Stimulated activated CD8-positive, alpha-beta memory T cell treated with anti-CD3 and anti-CD28 coated beads, Interleukin-4, amount 100 ng/mL, for 48 hours (primary cell): ENCODE results near the gene KIF16B.

Experiments
- DNase-seq: peaks from one replicate; pipeline ENCODE4 v3.0.0-alpha.2; 2020

Gene KIF16B

DNA sequence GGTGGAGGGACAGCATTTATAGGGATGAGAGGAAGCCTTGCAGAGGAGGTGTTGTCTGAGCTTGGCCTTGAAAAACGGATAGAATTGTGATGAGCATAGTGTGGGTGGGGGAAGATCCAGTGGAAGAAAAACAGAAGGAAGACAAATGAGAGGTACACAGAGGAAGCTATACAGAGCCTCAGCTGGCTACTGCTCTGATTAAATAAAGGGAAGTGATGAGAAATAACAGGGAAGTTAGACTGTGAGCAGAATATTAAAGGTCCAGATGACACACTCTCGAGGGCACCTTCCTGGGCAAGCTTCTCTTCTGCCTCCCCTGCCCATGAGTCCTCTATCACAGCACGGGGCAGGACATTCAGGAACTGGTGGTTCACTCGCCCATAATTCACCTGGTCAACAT is 182.3 kb downstream of the KIF16B start:
- no peak for DNase-seq

DNA sequence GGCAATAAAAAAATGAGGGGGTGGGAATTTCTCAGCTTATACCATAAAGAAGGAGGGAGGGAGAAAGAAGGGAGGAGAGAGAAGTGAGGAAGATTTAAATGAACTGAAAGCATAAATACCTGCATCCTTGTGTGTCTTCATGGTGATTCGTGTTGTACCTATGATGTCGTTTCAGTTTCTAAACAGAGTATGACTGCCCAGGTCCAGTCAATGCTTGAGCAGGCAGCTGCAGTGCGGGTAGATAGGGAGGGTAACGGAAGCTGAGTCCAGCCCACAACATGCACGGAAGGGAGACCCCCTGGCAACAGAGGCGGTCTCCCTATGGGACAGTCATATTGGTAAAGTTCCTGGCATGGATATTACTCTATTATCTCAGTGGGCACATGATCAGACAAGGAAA is 184.5 kb downstream of the KIF16B start:
- no peak for DNase-seq

DNA sequence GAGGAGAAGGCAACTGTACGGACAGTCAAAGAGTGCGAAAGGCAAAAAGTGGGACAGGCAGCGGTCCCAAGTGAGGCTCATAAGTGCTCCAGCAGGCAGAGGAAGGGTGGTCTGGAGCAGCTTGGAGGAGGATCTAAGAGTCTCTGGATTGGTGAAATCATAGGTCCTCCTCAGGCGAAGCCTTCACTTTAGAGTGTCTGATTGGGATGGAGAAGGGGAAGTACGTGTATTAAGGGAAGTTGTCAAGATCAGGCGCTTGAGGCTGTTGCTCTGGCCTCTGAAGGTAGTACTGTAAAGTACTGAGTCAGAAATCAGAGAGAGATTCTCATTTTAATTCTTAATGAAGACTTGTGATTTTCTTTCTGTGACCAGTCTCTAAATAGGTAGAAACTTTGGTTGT is 185.6 kb downstream of the KIF16B start:
- no peak for DNase-seq

DNA sequence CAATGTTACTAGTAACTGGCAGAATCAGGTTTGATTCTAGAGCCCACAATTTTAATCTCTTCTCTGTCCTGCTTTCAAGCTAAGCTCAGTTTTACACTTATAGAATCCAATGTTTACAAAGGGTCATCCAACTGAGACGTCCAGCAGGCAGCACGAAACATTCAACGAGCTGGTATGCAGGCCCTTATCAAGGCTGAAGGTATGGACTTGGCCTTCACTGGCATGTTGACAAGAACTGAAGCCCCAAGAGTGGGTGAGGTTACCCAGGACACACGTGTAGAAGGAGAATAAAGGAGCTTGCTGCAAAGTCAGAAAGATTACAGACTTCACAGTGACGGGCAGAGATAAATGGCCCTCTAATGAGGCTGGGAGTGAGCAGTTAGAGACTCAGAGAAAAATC is 187.4 kb downstream of the KIF16B start:
- DNase-seq, result no peak

DNA sequence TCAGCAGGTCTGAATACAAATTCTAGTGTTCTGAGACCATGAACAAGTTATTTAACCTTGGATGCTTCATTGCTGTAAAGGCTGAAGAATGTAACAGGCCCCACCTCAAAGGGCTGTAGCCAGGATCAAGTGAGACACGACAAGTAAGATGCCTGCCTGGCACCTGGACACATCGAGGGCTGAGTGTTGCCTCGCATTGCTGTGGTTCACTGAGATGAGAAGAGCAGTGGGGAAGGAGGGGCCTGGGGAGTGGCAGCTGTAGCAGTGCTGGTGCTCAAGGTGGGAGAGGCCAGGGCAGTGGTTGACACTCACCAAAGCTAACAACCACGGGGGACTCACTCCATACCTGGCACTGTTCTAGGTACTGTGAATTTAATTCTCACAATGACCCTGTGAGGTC is 187.8 kb downstream of the KIF16B start:
- no peak for DNase-seq

DNA sequence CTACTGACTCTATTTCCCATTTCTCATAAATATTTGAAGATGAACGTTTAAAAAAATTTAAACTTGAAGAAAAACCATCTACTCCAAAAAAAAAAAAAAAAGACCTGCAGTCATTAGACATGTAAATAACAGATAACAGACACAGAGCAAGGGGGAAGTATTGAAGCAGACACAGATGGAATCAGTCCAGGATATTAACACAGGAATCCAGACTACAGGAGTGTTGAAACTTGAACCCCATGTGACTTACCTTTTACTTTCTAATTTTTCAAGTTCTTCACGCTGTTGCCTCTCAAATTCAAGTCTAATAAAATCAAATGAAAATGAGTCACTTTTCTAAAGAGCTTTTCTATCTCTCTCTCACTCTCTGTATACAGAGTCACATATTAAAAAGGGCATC is 191.8 kb downstream of the KIF16B start:
- no peak for DNase-seq

DNA sequence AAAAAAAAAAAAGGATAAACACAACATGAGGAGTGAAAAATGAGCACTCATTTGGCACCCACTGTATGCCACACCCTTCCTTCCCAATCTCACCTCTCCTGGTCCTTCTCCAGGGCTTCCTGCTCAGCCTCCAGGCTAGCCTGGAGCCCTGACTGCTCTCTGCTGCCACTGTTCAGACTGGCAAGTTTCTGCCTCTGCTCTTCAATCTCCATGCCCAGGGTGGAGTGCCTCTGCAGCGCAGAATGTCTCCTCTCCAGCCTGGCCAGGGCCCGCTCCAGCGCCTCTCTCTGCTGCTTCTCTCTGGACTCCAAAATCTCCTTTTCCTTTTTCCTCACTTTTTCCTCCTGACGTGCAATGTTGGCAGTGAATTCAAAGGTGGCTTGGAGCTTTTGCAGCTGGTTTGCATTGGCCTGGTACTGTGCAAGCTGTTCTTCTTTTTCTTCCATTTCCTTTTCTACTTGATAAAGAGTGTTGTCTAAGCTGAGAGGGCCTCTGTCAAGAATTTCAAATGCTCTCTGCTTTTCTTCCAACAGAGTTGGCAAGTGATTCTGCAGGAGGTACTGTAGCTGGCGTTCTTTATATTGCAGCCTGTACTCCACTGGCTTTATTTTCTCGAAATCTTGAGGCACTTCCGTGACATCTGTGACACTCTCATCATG is 194.4 kb downstream of the KIF16B start:
- no peak for DNase-seq

DNA sequence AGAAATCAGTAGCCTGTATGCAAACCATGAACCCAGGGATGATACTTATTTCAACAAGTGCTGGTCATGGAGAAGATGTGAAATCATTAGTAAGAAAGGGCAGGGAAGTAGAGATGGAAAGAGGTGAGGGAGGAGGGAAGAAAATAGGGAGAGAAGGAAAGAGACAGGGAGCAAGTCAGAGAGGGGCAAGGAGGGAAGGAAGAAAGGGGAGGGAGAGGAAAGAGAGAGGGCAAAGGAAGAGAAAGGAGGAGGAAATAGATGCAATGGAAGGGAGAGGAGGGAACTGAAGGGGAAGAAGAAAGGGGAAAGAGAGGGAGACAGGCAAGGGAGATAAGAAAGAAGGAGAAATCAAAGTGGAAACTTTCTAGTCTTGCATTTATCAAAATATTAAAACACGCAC is 195.1 kb downstream of the KIF16B start:
- DNase-seq, result no peak

DNA sequence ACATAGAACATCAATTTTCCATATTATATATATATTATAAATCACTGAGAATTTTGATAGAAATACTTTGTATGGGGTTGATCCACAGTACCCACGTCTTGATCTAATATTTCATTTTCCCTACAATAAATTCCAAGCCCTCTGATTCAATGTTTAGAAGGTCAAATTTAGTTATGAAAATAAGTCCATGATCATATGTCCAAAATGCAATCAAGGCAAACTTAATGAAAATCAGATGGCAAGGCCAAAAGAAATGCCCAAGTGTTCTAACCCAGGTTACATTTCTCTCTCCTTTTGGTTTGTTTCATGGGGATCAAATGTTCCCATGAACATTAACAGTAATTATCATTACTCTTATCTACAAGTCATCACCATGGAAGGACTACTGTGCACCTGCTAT is 203.8 kb downstream of the KIF16B start:
- no peak for DNase-seq

DNA sequence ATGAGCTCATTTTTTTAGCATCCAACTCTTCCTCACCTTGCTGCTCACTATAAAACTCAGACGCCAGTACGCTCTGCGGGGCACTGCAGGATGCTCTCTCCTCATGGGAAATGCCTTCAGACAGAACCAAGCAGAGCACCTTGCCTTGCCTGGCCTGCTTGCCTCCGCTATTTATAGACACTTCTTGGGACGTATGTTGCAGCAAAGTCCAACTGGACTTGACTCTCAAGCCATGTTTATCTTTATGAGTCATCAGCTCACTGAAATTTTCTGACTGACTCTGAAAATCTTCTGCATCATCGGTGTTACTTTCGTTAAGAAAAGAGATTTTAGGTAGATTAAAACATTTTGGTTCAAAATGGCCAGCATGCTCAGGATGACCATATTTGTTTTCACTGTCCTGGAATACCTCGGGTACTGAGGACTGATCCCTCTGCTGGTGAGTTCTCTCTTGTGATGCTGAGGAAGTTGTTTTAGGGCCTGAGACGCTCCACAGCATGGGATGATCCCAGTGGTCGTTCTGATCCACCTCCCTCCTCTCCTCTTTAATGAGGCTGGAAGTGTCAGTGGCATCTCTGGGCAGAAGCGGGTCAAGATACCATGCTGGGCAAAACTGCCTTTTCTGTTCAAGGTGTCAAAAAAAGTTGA is 204.5 kb downstream of the KIF16B start:
- no peak for DNase-seq

DNA sequence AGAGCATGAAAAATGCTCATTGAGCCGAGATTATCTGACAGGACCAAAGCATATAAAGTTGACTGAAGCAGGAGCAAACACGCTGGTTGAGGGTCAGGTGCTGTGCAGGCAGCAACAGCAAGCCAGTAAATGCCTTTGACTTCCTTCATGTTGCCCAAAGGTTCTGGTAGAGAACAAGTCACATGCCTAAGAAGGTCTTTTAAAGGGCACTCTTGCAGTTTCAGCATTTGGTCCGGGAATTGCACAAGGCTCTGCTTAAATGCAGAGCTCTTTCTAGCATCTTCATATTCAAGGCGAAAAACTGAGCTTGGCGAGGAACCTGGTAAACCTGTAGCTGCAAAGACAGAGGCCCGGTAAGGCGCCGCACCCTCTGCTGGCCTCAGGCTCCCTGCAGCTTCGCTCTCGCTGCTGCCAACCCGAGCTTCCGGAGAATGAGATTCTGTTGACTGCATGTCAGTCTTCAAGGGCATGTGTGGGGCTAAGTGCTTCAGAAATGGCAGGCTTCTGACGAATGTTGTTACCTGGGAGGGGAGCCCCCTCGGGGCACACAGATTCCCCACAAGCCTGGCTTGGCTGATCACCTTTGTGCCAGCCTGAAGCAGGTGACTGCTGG is 205.2 kb downstream of the KIF16B start:
- DNase-seq, result no peak

DNA sequence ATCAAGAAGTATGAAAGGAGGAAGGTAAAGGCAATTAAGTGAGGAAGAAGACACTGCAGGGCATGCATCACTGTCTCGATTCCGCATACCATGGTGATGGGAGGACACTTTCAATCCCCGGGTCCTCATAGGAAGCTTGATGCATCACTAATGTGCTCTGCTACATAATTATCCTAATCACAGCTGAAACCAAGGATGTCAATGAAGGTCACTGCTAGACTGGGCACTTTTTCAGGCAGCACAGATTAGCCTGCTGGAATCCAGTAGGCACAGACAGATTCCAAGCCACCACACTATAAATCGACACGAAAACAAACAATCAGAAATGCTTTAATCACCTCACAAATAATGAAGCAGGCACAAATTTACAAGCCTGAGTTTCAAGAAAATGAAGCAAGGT is 206.7 kb downstream of the KIF16B start:
- no peak for DNase-seq

DNA sequence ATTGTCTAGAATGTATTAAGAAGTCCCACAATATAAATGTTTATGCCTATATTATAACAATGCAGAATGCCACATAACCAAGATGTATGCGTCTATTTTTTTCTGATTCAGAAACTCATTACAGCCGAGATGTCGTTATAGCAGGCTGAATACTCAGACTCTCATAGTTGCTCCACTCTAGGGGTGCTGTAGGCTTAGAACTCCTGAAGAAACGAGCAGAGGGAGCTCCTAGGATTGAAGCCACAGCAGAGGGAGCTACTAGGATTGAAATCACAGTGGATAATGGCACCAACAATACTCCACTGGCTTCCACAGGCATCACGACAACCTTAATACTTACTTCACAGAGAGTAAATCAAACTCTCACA is 208.9 kb downstream of the KIF16B start:
- DNase-seq, result no peak

DNA sequence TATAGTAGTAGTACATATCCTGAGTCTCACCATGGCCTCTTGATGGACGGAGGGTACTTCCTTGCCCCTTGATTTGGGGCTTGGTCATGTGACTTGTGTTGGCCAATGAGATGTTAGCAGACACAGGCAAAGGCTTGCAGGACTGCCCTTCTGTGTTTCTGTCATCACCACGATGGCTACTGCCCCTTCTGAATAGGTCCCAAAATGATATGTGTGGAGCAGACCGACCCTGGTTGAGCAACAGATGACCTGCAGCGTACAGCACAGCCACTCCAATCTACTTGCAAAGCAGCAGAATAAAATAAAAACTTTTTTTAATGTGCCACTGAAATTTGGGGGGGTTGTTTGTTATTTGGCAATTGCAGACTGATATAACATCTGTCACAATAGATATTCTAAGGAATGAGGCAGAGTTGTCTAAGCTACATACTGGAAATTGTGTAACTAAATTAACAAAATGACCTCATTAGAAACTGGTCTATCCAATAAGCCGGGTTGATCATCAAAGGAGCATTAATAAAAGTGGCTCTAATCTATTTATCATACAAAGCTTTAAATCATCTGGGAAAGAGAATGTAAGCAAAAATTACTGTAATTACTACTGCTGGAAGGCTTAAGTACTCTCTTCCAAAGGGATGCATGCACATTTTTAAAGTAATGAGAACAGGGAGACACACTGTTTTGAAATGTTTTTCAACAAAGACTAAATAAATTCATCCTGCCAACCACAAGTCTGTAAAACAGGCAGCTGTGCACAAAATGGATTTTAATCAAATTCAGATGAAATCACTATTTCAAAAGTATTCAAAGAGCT is 209.5 kb downstream of the KIF16B start:
- DNase-seq, result no peak

DNA sequence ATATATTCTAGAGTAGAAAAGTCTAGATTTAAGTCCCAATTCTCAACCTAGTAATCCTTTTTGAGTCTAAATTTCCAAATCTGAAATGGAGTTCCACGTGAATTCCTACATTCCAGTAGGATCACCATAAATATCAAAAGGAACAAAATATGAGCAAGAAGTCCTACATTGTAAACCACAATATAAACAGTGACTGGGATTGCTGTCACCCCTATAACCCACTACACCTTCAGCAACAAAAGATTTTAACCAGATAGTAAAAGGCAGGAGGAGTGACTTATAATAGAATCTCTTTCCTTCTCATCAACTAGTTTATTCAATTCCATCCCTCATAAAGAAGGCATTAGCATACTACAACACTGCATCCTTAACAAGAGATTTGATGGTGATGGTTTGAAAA is 210.6 kb downstream of the KIF16B start:
- no peak for DNase-seq

DNA sequence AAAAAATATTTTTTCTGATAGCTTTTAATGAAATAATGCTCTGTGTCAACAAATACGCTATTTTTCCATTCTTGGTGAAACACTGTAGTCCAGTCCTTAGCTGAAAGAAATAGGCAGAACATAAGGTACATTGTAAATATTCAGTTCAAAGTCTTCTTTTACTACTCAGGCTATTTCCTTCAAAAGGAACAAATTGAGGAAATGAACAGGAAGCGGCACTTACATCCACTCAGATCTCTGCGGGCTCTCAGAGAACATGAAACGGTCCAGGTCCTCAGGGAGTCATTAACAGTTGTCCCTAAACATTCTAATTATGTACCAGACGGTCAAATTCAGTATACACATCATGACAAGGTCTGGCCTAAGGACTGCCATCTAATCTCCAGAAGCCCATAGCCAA is 212.6 kb downstream of the KIF16B start:
- DNase-seq, result no peak

DNA sequence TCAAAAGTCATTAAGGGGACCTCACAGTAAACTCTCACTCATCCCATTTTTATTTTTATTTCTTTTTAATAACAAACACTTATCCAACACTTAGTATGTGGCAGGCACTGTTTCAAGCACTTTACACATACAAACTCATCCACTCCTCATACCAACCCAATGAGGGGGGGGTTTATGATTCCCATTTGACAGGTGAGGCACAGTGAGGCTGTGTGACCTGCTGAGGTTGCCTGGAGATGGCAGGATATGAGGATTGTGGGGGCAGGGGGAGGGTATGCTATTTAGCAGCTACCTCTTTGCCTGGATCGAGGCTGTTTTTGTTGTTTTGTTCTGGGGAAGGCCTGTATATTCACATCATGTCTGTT is 219.8 kb downstream of the KIF16B start:
- no peak for DNase-seq

DNA sequence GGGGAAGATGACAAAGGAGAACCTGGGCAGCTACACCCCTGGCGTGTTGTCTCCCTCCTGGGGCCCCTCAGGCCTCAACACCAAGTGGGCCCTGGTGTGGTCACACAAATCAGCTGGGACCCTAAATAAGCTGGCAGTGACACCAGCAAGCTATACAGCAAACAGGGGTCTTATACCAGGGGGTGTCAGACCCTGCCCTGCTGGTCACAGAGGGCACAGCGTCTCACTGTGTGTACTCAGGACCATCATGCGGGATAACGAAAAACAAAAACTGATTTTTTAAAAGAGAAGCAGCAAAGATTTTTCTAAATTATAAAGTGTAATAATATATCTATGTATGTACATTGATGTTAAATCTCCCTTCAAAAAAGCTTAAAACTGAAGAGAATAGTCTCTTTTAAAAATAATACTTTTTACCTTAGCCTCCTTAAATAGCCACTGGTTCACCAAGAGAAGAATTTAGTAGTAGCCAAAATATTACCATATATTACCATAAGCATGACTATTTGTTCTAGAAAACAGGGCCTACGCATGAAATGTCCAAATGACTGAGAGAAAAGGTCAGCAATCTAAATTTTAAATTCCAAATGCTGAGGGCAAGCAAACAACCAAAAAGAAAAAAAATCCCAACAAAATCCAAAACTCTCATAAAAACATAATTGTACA is 220.4 kb downstream of the KIF16B start:
- DNase-seq, result no peak

DNA sequence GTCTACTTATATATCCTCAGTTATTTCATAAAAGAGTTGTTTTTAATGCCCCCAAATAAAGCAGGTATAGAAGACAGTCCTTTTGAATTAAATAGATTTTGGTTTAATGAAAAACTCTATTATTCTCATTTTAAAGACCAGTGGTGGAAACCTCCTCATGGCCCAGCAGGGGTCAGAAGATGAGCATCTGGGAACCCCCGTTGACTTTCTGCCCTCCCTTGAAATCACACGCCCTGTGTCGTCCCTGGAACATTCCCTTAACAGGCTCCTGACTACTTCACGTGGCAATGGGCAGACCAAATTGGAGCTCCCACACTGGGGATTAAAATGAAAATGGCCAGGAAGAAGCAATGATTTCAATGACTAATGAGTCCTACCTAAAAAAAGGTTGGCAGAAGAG is 220.9 kb downstream of the KIF16B start:
- DNase-seq, result no peak

DNA sequence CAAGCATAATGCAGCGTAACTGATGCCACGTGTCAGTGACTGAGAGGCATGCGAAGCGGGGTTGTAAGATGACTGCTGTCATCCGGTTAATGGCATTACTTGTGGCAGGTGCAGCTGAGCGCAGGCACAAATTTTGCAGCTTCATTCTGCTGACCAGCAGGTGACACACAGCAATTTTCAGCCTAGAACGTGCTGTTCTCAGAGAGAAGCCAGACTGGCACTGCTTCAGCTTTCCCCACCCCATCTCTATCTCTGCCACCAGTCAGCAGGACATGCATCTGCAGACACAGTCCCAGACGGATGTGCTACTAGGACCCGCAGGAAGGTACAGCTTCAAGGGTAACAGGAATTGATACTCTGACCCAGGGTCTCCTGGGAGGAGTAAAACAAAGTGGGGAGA is 221.8 kb downstream of the KIF16B start:
- DNase-seq, result no peak

DNA sequence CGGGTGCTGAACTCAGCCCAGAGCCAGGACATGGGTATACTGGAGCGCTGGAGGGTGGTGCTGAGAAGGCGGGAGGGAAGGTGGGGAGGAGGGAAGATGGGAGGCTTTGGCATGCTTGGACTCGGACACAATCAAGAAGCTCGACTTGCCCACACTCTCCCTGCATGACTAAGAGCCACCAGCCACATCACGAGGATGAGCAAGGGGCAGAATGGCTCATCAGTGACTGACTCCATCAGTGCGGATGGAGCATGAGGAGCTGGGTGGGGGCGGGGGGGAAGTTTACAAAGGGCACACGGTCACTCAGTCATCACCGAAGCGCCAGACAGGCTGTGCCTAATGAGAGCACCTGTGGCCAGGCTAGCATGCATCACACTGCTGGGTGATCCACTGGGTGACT is 222.8 kb downstream of the KIF16B start:
- no peak for DNase-seq

DNA sequence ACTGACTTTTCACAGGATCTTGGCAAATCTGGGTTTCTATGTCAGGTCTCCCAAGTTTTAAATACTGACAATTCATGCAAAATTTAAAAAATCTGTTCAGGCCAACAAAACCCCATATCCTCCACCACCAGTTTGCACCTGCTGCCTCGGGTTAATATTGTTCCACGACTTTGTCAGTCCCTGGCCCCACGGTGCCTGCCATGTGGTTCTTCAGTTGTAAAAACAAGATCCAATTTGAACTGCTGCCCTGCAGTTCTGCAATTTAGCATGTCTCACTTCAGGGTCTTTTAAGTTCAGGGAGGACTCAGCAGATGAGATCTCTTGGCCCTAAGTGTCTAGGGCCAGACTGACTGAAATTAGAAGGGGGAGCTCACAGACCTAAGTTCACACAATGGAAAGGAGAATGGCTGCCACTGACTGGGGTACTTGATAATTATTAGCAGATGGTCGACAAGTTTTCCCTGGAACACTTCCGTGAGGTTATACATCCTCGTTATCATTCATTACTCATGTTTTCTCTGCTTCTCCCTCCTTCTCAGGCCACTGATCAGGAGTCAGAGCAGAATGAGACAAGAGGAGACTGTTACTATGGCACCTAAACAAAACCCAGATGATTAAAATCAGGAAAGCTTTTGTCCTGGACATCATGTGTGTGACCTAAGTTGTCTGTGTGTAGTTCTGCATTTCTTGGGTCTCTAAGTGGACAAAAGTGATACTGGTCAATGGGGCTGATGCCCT is 223.6 kb downstream of the KIF16B start:
- no peak for DNase-seq

DNA sequence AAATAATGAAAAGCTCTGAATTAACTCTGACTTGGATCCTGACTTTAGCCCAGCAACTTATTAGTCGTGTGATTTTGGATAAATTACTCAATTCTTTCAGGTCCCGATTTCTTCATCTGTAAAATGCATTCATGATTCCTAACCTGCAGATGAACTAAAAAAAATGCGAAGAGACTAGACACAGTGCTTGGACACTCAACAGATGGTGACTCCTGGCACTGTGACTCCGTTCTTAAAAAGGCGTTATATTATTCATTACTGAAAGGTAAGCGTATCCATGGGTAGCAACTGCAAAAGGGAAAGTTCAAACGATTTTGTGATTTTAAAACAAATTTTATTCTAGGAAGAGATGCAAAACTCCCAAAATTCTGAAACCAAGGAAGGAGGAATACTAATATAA is 226.3 kb downstream of the KIF16B start:
- DNase-seq, result no peak
